Fibroblast of the conjunctiva (primary cell): ENCODE measurements around the gene CA14.
A peak's percentile ranks its signal among the peaks of the same experiment; 100 is the strongest.
"Not testable (repeated sequence)": the region's sequence is repeated elsewhere in the genome, so short reads cannot be mapped to it uniquely, and the experiment has no call there.

Source experiments
- DNase-seq: peaks from one replicate; pipeline ENCODE4 v3.0.0-alpha.2; 2010; ENCODE audit warnings: low read depth

CA14 gene

DNA sequence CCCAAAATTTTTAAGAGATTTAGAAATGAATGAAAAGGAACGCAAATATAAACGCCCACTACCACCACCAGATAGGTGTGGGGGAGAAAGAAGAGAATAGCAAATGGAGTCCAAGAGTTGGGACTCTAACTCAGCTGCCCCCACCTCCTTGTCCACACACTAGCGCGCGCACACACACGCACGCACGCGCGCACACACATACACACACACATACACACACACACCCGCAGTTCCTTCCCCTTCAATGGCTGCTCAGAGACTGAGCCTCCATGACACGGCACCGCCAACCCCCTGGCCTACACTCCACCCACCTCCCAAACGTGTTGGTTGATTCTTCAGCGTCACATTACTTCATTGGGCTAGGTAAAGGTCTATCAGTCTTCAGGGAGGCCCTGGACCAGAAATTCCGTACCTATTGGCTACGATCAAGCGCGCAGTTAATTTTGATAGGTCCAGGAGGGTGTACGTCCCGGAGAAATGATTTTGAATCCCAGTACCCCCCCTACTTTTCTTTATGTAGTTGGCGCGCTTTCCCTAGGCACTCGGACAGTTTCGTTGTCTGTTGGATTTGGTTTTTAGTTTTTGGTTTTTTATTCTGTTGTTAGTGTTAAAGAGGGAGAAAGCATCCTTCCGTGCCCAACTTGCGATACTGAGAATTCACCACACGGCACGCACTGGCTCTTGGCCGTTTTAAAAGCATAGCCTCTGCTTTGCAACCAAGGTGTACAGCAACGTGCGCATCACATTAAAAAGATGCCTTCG is 21.5 kb upstream of the CA14 start, which contains the start of gene ANP32E:
Gene ANP32E, minus strand, starts transcription at position 261 of the 762 bp plus-strand sequence. CDS start 326 bp downstream, outside the sequence.
- DNase-seq, result peak; percentile 99

DNA sequence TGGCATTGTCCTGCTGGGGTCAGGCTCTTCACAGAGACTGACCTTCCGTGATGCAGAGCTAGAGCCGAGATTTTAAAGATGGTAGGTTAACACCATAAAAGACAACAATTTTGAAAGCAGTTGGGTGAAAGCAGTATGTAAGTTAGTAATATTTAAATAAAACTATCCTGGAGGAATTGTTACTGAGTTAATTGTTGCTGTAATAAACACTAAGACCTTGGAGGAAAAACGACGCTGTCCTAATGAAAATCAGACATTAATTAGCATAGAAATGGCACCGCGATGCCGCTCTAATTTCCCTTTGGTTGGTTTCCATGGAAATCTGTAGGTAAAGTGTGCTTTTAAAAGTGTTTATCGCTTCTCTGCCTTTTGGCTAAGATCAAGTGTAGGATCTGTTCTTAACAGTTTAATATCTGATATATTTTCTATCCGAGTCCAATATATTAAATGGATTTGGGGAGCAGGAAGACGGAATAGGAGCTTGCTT is 20.9 kb upstream of the CA14 start:
- no peak for DNase-seq

DNA sequence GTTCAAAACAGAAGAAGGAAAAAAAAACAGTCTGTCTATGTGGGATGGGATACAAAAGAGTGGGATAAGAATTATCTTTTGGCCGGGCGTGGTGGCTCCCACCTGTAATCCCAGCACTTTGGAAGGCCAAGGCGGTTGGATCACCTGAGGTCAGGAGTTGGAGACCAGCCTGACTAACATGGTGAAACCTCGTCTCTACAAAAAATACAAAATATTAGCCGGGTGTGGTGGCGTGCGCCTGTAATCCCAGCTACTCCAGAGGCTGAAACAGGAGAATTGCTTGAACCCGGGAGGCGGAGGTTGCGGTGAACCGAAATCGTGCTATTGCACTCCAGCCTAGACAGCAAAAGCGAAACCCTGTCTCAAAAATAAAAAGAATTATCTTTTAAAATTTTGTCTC is 20.4 kb upstream of the CA14 start:
- not testable (repeated sequence) for DNase-seq

DNA sequence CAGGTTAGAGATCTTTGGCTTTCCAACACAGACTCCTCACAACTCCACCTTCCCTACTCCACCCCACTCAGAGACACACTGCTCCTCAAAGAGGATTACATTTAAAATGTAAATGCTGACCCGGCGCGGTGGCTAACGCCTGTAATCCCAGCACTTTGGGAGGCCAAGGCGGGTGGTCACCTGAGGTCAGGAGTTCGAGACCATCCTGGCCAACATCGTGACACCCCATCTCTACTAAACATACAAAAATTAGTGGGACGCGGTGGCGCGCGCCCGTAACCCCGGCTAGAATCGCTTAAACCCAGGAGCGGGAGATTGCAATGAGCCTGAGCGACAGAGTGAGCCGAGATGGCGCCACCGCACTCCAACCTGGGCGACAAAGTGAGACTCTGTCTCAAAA is 19.8 kb upstream of the CA14 start:
- no peak for DNase-seq

DNA sequence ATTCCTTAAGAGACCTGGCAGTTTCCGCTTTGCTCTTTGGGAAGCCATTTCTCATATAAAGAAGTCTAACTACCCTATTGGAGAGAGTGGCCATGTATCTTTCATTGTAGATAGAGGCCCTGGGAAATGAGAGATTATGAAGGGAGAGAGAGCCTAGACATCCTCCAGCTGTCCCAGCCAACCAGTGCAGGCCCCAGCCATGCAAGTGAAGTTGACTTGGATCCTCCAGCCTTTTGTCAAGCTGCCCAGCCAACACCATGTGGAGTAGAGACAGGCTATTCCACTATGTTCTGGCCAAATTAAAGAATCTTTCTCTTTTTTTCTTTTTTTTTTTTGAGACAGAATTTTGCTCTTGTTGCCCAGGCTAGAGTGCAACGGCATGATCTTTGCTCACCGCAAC is 14.6 kb upstream of the CA14 start:
- no peak for DNase-seq

DNA sequence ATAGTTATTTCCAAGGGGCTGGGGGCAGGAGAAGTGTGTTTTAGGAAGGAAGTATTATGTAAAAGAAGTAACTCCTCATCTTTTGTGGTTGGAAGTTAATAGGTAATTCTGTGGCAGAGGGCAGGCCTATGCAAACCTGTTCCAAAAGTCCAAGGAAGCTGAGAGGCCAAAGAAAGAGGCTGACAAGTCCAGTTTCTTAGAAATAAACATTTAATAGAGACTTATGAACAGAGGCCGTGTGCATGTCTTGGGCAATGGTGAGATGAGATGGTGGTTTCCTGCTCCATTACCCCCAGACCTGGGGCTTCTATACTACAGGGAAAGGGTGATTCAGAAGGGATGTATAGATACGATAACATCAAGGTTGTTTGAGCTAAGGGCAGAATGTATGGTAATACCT is 7.6 kb upstream of the CA14 start:
- no peak for DNase-seq

DNA sequence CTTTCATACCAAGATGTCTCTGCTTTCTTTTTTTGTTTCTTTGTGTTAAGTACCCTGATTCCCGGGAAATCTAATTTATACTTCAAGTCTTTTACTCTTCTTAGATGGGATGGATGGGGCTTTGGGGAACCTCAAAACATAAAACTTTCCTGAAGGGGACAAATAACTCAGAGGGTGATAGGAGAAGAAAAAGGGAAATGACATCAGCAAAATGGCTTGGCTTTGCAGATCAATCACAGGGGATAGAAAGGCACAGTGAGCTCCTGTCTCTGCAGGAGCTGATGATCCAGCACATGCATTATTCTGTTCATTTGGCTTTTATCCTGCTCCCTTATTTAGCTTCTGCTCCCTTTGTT is 1.4 kb upstream of the CA14 start:
- DNase-seq, result no peak

DNA sequence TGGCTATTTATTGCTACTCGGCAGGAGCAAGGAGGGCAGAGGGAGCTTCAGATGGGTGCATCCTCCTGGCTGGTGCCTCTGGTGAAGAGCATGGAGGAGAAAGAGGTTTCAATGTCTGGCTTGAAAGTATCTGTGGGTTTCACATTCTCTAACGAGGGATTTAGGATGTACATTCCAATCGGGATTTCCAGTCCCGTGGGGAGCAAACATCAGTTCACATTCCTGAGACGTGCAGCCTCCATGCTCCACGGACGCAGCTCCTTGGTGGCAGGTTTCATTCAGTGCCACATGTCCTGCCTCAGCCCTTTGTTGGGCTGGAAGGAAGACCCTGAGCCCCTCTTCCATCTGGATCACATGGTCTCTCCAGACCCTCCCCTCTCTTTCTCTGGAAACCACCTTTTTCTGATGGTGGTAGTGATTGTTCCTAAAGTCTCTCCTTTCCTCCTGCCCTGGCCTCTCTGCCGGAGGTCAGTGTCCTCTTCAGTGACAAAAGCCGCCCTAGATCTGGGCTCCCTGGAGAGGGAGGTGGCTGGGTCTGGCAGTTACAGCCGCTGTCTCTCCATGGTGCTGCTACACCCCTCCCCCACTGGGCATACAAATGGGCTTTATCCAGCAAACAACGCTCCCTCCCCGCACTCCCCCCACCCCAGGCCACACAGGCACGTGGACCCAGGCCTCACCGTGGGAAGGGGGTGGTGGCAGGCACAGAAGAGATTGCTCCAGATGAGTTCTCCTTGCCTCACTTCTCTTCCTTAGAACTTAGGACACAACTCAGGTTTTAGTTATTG is 826 bp upstream of the CA14 start:
- DNase-seq, result no peak

DNA sequence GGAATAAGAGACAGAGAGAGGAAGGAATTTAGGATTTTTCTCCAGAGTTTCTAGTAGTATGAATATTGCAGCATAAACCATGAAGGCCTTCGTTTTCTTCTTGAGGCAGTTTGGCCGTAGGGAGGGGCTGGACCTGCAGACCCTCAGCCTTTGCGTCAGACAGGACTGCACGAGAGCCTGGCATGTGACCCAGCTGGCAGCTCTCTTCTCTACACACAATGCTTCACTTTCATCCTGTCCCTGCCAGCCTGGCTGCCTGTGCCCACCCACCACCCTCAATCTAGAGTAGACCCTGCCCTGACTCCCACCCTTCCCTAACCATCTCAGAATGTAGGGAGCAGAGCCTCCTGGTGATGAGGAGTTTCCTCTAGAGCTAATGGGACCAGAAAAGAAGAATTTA is 1.6 kb downstream of the CA14 start:
- DNase-seq, result no peak

DNA sequence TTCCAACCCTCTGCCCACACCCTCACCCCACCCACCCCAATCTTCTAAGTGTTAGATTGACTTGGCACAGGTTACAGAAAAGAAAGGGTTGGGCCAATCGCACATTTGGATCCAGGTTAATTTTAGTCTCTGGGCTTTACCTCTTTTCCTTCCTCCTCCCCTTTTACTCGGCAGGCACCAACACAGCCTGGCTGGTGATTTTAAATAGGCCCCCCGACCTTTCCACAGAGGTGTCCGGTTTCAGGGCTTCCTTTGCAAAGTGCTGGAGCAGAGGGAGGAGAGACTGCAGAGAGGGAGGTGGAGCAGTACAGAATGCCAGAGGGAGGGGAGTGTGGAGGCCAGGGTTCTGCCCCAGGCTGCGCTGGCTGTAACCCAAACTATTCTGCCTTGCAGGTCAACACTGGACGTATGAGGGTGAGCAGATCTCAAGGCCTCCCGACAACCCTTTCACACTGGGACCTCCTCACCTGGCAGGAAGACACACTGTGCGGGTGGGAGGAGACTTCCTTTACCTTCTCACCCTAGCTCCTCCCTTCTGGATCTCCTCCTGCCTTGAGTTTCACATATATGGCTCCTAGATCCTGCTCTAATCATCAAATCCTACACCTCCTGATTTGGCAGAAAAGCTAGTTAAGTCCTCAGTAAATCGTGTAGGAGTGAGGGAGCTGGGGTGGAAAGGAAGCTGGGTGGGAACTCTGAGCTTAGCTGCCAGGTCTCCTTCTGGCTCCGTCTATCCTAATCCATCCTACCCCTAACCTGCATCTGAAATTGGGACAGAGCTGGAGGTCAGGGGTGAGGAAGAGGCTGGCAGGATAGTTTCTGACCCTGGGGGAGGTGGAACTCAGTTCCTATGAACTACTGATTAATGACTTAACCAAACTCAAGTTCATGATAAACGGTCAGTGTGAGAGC is 2.4 kb downstream of the CA14 start:
- no peak for DNase-seq

DNA sequence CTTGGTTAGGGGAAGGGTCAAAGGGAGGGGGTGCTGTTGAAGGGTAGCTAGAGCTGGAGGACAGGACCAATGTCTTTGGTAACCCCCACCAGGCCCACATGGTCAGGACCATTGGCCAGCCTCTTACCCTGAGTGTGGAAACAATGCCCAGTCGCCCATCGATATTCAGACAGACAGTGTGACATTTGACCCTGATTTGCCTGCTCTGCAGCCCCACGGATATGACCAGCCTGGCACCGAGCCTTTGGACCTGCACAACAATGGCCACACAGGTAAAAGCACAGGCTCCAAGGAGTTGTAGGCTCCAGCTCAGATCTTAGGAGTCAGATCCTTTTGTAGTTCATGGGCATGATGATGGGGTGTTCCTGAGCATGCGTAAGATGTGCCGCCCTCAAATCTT is 3.8 kb downstream of the CA14 start:
- no peak for DNase-seq

DNA sequence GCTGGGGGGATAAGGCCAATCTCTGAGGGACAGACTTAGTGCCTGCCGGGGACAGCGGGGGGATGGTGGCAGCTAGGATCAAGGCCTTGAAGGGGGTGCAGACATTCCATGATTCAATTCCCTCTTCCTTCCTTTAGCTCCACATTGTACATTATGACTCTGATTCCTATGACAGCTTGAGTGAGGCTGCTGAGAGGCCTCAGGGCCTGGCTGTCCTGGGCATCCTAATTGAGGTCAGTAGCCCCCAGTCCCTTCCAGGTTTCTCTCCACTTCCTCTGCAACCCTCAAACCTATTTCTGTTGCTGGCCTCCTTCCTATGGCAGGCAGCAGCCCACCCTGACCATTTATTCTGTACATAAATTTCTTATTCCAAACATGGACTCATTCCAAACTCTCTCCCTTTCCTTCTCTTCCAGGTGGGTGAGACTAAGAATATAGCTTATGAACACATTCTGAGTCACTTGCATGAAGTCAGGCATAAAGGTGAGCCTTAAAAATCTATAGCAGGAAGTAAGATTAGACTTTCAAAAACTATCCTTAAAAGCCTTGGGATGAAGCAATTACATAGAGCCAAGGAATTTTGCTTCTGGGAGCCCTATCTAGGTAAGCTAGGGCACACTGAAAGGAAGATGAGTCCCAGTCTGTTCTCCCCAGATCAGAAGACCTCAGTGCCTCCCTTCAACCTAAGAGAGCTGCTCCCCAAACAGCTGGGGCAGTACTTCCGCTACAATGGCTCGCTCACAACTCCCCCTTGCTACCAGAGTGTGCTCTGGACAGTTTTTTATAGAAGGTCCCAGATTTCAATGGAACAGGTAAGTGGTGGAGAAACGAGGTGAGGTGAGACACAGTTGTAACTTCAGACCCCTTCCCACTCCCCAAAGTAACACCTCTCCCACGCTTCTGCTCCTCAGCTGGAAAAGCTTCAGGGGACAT is 5.1 kb downstream of the CA14 start:
- DNase-seq, result no peak

DNA sequence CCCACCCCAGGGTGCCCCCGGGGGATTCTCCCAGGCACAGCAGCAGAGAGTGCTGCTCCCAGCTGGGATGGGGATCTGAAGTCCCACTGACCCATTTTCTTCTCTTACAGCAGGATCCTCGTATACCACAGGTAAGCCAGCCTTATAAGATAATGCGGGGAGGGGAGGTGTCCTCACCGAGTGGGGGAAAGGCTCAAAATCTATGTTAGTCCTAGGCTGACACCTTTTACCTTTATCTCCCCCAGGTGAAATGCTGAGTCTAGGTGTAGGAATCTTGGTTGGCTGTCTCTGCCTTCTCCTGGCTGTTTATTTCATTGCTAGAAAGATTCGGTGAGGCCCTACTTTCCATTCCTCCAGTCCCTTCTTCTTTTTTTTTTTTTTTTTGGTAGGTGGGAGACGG is 6.0 kb downstream of the CA14 start:
- no peak for DNase-seq

DNA sequence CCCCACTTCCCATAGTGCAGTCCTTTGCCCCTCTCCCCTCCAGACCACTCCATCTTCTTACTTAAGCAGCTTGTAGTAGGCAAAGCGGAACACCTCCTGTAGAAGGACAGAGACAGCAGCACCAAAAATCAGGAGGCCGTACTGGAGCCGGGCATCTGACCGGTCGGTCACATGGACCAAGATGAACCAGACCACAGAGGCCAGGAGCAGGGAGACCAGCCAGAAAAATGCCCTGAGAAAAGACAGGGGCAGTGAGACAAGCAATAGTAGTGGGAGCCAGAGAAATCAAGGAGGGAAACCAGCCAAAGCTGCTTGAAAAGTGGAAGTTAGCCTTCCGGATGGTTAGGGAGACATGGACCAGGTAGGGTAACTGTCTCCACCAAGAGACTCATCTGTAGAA is 10.3 kb downstream of the CA14 start:
- DNase-seq, result no peak

DNA sequence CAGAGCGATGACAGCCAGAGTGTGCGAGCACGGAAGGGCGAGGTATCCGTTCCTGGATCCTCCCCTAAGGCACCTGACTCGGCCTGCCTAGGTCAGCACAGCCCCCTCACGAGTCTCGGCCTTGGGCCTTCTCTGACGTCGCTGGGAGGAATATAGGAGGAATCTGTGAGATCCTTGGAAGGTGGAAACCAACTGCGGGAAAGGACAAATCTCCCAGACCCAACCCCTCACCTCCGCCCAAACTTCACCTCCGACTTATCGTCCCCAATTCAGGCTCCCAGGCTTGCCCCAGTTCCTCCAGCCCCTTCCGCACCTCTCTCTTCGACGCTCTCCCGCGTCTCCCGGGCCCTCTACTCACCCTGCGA is 10.7 kb downstream of the CA14 start:
- DNase-seq, result no peak

DNA sequence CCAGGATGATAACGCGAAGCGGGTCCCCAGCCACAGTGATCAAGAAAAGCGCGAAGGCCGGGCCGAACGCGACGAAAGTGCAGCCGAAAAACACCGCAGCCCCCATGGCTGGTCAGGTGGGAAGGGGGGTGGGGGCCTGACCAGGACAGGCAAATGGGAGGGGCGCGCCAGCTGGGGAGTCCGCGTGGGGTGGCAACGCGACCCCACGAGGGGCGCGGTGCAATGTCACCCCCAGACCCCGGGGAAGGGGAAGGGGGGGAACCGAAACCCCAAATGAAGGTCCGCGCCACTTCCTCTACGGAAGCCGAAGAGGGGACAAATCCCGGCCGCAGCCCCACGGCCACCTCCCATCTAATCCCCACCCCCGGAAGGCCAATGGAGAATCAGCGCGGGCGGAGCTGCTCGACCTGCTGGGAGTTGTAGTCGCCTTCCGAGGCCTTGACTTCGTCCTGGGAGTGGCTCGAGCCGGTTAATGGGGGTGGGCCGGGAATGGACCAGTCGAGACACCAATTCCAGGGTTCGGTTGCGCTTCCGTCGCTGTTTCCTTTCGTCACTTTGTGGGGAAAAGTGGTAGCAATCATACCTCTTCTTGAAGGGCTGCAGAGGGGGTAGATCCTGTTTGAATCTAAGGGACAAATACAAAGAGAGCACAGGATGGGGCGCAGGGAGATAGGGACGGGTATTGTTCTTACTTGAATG is 11.3 kb downstream of the CA14 start, which contains the start of gene APH1A:
Gene APH1A, minus strand, starts transcription at position 312 of the 699 bp plus-strand sequence. Its CDS starts 206 bp downstream, at position 106.
- DNase-seq, result peak; percentile 92

DNA sequence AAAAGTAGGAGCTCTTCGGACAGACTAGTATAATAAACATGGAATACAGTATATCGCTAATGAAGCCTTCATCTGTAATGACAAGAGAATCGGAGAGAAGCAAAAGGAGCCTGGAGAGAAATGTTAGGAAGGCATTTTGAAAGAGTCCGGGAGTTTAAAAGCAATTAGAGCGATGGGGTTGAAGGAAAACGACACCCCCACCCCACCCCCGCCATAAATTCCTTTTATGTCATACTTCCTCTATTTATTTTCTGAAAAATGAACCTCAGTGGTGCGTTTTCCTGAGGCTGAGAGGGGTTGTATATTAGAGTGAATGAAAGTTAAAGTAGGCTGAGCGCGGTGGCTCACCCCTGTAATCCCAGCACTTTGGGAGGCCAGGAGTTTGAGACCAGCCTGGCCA is 11.9 kb downstream of the CA14 start:
- DNase-seq, result no peak

DNA sequence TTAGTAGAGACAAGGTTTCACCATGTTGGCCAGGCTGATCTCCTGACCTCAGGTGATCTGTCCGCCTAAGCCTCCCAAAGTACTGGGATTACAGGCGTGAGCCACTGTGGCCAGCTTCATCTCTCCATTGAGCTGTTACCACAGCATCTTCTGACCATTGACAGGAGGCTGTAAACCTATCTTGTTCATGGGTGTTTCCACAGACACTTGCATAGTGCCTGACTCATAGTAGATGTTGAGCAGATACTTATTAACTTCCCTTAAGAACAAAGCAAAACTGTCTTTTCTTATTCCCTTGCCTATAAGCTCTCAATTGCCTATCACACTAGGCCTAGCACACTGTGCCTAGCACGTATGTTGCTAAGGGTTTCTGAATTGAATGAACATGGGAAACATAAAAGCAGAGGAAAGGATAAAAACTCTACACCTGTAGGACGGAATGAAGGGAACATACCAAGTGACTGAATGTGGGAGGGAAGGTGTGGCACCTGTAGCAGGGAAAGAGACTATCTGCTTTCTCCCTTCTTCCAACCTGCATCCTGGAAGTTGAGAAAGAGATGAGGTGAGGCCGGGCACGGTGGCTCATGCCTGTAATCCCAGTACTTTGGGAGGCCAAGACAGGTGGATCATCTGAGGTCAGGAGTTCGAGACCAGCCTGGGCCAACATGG is 13.9 kb downstream of the CA14 start:
- no peak for DNase-seq

DNA sequence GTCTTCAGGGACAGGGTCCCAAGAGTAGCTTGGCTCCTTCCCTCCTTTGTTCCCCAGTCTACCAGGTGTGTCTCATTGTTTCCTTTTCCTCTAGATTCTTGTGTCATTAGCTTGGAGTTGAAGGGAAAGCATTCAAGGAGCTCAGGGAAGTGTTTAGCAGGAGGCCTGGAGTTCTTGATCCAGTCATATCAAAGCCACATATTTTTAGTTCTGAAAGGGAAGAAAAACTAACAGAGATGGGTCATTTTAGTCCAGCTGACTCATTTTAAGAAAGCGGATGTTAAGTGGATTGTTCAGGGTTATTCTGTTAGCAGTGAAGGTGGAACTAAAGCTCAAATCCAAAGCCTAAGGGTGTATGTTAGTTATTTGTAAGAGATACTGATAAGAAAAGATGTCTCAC is 15.7 kb downstream of the CA14 start:
- no peak for DNase-seq

DNA sequence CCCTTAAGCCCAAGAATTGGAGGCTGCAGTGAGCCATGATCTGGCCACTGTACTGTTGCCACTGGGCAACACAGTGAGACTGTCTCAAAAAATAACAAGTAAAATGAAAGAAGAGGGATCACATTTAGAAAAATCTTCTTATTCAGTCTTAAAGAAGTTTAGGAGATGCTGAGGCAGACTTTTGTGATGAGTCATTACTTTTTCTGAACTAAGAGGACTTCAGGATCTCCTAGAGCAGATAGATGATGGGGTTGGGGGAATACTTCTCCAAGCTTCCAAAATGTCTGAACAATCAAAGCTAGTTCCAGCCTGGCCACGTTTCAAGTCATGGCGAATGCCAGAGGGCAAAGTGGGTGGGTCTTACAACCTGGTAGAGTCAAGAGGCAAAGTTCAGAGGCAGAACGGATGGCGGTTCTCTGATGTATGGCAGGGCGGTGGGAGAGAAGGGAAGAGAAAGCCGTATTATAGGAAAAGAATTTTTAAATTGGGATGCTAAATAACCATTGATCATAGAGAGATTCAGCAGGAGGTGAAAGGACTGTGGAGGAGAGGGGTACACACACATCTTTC is 22.6 kb downstream of the CA14 start:
- no peak for DNase-seq
